Measurements from ENCODE around the gene PRAC1.

GRCh38 chr17:48752399-48753288 is 30.3 kb upstream of the PRAC1 start:
- TF ChIP-seq CTCF (IDR thresholded peaks at IDR 0.05; ENCODE audit: insufficient read depth, low read length, poor library complexity, severe bottlenecking) (no peak), EZH2phosphoT487 (conservative IDR thresholded peaks at IDR 0.05; ENCODE audit: low read length) (no peak)
